AML-193 (cell line): ENCODE data around the gene EDEM2.
"Not testable (repeated sequence)": the region's sequence is repeated elsewhere in the genome, so short reads cannot be mapped to it uniquely, and the experiment has no call there.

Experiments used
- DNase-seq, 2 experiments: peaks; one replicate each; lab custom pipeline; 2025; lab: John Stamatoyannopoulos, UW

The EDEM2 gene

DNA sequence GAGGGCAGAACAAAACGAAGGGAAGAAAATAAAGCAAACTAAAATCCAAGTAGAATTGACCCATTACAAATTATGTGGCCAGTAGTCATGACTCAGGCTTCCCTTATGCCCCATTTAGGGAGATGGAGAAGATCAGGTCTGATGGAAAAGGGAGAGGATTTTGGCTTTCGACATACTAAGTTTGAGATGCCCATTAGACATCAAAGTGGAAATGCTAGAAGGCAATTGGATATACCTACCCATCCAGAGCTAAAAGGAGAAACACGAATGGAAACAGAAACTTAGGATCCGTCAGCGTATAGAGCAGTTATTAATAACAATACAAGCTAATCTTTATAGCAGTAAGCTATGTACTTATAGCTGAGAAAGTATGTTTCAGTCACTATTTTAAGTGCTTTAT is 59.3 kb downstream of the EDEM2 start:
- no peak for DNase-seq

GRCh38 chr20:35087355-35087754 is 59.8 kb downstream of the EDEM2 start:
- DNase-seq, result no peak

DNA sequence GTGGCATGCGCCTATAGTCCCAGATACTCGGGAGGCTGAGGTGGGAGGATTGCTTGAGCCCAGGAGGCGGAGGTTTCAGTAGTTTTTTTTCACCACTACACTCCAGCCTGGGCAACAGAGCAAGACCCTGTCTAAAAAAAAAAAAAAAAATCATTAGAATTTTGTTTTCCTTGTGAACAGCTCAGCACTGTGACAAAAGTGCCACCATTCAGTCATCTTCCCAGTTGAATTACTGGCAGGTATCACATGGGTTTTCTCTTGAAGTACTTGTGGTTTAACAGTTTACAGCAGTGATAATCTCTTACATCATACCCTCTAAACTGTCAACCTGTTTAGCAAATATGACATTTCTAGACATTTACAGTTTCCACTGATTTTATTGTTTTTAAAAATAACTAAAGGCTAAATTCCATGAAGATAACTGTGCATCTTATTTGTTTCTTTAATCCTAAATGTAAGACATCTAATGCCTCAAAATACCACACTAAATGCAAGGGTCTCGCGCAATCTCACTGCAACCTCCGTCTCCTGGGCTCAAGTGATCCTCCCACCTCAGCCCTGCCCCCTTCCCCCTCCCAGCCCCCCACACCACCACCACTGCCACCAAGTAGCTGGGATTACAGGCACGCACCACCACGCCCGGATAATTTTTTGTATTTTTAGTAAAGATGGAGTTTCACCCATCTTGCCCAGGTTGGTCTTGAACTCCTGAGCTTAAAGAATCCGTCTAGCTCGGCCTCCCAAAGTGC is 61.5 kb downstream of the EDEM2 start:
- DNase-seq, result peak; percentile 44 to 55

- no peak for DNase-seq
Measured at GRCh38 chr20:35084998-35085397, 62.1 kb downstream of the EDEM2 start.

GRCh38 chr20:35080348-35080642 is 66.8 kb downstream of the EDEM2 start:
- not testable (repeated sequence) for DNase-seq

GRCh38 chr20:35079472-35080347 is 67.4 kb downstream of the EDEM2 start:
- no peak for DNase-seq

DNA sequence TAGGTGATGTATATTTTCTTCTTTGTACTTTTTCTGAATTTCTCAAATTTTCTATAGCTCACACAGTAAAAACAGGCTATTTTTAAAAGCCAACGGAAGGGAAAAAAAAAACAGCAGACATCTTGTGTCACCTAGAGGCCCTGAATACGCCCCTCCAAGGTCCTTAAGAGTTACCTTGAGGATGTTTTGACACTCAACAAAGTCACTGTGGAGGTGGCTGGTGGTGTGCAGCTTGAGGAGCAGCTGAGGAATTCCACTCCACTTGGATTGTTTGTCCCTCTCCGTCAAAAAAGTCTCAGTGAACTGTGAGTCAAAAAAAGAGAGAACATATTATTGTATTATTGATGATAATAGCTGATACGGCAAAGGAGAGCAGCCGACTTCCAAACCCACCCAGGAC is 69.3 kb downstream of the EDEM2 start:
- no peak for DNase-seq

DNA sequence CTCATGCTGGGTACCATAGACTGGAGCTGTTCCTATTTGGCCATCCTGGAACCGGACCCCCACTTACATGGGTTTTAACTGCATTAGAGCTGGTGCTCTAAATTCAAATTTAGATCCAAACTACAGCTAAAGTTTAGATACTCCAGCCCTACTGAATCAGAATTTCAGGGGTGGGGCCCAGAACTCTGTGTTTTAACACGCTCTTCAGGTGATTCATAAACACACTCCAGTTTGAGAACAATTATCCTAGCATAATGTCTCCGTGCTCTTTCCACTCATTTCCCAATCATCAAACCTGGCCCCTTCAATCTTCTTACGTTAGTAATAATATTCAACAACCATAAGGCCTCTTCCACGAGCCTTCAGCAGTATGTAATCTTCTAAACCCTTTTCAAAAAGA is 69.8 kb downstream of the EDEM2 start:
- DNase-seq, result no peak

- DNase-seq, result not testable (repeated sequence)
Measured at GRCh38 chr20:35071436-35072153, 75.5 kb downstream of the EDEM2 start.

DNA sequence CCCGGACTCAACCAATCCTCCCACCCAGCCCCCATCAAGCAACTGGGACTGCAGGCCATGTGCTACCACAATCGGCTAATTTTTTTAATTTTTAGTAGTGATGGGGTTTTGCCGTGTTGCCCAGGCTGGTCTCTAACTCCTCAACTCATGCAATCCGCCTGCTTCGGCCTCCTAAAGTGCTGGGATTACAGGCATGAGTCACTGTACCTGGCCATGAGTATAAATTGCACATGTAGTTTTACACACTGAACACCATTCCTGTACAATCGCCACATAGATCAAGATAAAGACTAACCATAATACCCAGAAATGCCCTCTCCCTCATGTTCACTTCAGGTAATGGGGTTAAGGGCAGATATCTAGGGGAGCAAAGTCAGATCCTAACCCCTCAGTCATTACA is 80.9 kb downstream of the EDEM2 start:
- DNase-seq, result no peak
